Body of pancreas (tissue), 4 donors: ENCODE results near the gene ELF1. TPM values are rescaled to one million over a fixed set of nuclear protein-coding genes. Genes with fewer than 3 reads are reported as not detected.
"Not testable (repeated sequence)": the region's sequence is repeated elsewhere in the genome, so short reads cannot be mapped to it uniquely, and the experiment has no call there.

Experiments
- ATAC-seq: fragments of 150-250 bp; one replicate; pipeline ENCODE4 v1.9.1; 2016
- DNase-seq, 4 donors: peaks; one replicate each; pipeline ENCODE4 v3.0.0-alpha.2; 2019
- H3K27ac ChIP-seq, 4 donors: fragments of 200-600 bp; sonication (generic); 1 replicate in 3 of 4; 2 replicates in 1 of 4; pipeline versions ENCODE4 v1.5.1 to v1.6.1; 2016 to 2019; ENCODE audit warnings: mild to moderate bottlenecking in 1 of 4, mixed read lengths in 1 of 4, moderate library complexity in 1 of 4
- H3K27me3 ChIP-seq, 2 donors: fragments of 200-600 bp; sonication (generic); one replicate each; pipeline ENCODE4 v1.6.0; 2016; ENCODE audit warnings: mild to moderate bottlenecking in 1 of 2
- H3K36me3 ChIP-seq, 2 donors: fragments of 200-600 bp; sonication (generic); replicated peaks in 1 of 2; 2 replicates each; pipeline ENCODE4 v1.5.1; 2016; ENCODE audit warnings: low read depth in 2 of 2; ENCODE audit not compliant: insufficient read depth in 1 of 2
- H3K4me1 ChIP-seq: fragments of 200-600 bp; sonication (generic); one replicate; pipeline ENCODE4 v1.6.0; 2016
- H3K4me3 ChIP-seq, 2 donors: fragments of 200-600 bp; sonication (generic); 1 replicate in 1 of 2; 2 replicates in 1 of 2; pipeline ENCODE4 v1.5.1; 2016 to 2019
- H3K9me3 ChIP-seq, 3 donors: fragments of 200-600 bp; sonication (generic); 1 replicate in 2 of 3; 2 replicates in 1 of 3; pipeline ENCODE4 v1.5.1; 2016
- POLR2A ChIP-seq, 3 donors: fragments of 450-650 bp; IDR thresholded peaks; one replicate each; pipeline ENCODE4 v1.6.1; 2016; ENCODE audit warnings: antibody characterized with exemption in 3 of 3, mild to moderate bottlenecking in 2 of 3
- WGBS, 2 donors: methylation state at CpG; one replicate each; pipeline ENCODE4 v1.1.5; 2017; 5-methylcytosine and 5-hydroxymethylcytosine counted together
- intact Hi-C: fragments of 100-400 bp; cut with DNase I; formaldehyde crosslinking; loops from one replicate; pipeline ENCODE4 v1.15.1; 2023
- total RNA-seq, 2 donors: library from RNA; depleted of rRNA; stranded (reverse); fragments of >200 nt; gene quantifications; one replicate each; pipeline ENCODE4 v1.1.0, GENCODE V29; 2016
- TF ChIP-seq, protein P1 (sequence below), 7 experiments: fragments of 450-650 bp in 4 of 7; fragments of 200-600 bp in 3 of 7; sonication (generic) in 3 of 7; IDR thresholded peaks; one replicate each; pipeline ENCODE4 v1.5.1; 2016 to 2019; ENCODE audit warnings: antibody characterized with exemption in 7 of 7

ELF1 gene
- total RNA-seq, 2 donors from 2014 or later: 40.5 to 61.7 TPM

DNA sequence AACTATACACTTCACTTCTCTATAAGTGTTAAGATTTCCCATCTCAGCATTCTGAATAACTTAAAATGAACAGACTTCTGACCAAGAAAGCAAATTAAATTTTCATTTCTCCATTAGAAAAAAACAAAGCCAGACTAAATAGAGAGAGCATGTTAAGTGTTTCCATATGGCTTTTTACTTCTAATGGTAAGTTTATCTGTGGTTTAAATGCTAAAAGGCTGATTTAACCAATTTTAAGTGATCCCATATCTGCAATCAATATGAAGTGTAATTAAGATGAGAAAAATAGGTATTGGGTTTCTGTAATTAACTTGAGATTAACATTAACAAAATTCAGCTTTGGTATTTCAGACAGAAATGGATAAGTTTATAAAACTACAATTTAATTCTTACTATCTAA is 107.8 kb downstream of the ELF1 start:
- intact Hi-C loops: no loop called here
- DNase-seq: no peak
- no peak for ATAC-seq
- H3K27ac ChIP-seq: no peak overlapping the region
- no peaks in the 10 kb centered on the region for H3K36me3 ChIP-seq
- no peak overlapping the region for H3K4me3 ChIP-seq
- TF ChIP-seq POLR2A (IDR thresholded peaks at IDR 0.05): no peak
- TF ChIP-seq, protein P1, sequence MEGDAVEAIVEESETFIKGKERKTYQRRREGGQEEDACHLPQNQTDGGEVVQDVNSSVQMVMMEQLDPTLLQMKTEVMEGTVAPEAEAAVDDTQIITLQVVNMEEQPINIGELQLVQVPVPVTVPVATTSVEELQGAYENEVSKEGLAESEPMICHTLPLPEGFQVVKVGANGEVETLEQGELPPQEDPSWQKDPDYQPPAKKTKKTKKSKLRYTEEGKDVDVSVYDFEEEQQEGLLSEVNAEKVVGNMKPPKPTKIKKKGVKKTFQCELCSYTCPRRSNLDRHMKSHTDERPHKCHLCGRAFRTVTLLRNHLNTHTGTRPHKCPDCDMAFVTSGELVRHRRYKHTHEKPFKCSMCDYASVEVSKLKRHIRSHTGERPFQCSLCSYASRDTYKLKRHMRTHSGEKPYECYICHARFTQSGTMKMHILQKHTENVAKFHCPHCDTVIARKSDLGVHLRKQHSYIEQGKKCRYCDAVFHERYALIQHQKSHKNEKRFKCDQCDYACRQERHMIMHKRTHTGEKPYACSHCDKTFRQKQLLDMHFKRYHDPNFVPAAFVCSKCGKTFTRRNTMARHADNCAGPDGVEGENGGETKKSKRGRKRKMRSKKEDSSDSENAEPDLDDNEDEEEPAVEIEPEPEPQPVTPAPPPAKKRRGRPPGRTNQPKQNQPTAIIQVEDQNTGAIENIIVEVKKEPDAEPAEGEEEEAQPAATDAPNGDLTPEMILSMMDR (IDR thresholded peaks at IDR 0.05): no peak
- H3K27me3 ChIP-seq: no peaks in the 10 kb centered on the region
- H3K9me3 ChIP-seq: no peaks in the 10 kb centered on the region
- H3K4me1 ChIP-seq: peaks cover 27% of the 10 kb centered on the region

DNA sequence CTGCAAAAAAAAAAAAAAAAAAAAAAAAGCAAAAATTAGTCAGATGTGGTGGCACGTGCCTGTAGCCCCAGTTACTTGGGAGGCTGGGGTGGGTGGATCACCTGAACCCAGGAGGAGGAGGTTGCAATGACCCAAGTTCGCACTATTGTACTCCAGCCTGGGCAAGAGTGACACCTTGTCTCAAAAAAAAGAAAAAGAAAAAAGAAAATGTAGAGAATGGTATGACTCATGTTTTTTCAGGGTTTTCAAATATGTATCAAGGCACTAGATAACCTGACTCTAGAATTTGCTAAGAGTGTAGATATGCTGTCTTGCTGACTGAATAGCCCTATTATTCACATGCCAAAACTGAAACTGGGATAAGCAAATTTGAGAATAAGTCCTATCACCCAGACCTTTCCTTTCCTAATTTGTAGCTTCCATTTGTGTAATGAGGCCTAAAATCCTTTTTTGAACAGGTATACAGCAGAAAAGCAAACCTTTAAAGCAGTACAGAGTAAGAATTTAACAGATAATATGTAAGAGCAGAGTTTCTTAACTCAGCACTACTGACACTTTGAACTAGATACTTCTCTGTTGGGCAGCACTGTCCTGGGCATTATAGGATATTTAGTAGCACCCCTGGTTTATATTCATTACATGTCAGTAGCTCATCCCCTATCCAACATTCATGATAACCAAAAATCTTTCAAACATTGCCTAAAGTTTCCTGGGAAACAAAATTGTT is 108.6 kb downstream of the ELF1 start:
- 57 to 91% methylated on average over 2 of the region's 2 CpGs for WGBS, 2 donors
- DNase-seq (no peak), ATAC-seq (peak; percentile 71)
- Histone ChIP-seq H3K9me3 (no peaks in the 10 kb centered on the region), H3K4me3 (no peak overlapping the region), H3K4me1 (peaks cover 22% of the 10 kb centered on the region), H3K27me3 (no peaks in the 10 kb centered on the region), H3K36me3 (no peaks in the 10 kb centered on the region), H3K27ac (peak overlapping the region in 3 of 4 donors; percentile 2 to 68 (median 44))
- no peak for TF ChIP-seq POLR2A (IDR thresholded peaks at IDR 0.05)
- TF ChIP-seq, protein P1 (IDR thresholded peaks at IDR 0.05): no peak
- intact Hi-C loops: no loop called here

DNA sequence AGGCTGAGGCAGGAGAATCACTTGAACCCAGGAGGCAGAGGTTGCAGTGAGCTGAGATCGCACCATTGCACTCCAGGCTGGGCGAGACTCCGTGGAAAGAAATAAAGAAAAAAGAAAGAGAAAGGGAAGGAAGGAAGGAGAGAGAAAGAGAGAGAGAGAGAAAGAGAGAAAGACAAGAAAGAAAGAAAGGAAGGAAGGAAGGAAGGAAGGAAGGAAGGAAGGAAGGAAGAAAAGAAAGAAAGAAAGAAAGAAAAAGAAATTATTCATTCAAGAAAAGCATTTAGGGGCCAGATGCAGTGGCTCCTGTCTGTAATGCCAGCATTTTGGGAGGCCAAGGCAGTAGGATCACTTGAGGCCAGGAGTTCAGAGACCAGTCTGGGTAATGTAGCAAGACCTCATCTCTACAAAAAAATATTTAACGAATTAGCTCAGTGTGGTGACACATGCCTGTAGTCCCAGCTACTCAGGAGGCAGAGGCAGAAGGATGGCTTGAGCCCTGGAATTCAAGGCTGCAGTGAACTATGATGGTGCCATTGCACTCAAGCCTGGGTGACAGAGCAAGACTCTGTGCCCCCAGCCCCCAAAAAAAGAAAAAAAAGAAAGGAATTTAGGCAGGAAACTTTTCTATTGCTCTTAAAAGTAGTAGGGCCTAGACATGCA is 109.4 kb downstream of the ELF1 start:
- H3K4me3 ChIP-seq, H3K27me3 ChIP-seq, H3K9me3 ChIP-seq, intact Hi-C loops, H3K36me3 ChIP-seq, ATAC-seq, DNase-seq: not testable (repeated sequence)
- Histone ChIP-seq H3K4me1 (peaks cover 19% of the 10 kb centered on the region), H3K27ac (peak overlapping the region in 2 of 4 donors; percentile 44 to 68)
- 90 to 91% methylated on average over 4 of the region's 4 CpGs for WGBS, 2 donors

DNA sequence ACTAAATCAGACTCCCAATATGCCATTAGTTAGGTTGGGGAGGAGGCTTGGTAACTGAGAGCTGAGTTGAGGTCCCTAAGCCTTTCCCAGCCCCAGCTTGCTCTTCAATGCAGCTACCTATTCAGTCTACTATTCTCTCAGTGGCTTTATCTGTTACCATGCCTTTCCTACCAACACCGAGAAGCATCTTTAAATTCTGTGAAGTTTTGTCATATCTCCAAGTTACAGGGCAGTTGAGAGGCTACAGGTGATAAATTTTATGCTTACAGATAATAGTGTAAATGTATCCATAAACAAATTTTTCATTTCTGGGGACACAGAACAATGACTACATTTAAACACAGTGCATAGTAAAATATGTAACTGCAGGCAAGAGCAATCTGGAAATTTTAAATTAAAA is 110.6 kb downstream of the ELF1 start:
- DNase-seq (no peak), ATAC-seq (no peak)
- 76 to 90% methylated on average over 1 of the region's 1 CpG for WGBS, 2 donors
- Histone ChIP-seq H3K4me3 (no peak overlapping the region), H3K4me1 (peaks cover 19% of the 10 kb centered on the region), H3K27ac (no peak overlapping the region), H3K9me3 (no peaks in the 10 kb centered on the region), H3K27me3 (no peaks in the 10 kb centered on the region), H3K36me3 (no peaks in the 10 kb centered on the region)
- intact Hi-C loops: no loop called here
- TF ChIP-seq POLR2A (IDR thresholded peaks at IDR 0.05): no peak
- TF ChIP-seq, protein P1 (IDR thresholded peaks at IDR 0.05): no peak

DNA sequence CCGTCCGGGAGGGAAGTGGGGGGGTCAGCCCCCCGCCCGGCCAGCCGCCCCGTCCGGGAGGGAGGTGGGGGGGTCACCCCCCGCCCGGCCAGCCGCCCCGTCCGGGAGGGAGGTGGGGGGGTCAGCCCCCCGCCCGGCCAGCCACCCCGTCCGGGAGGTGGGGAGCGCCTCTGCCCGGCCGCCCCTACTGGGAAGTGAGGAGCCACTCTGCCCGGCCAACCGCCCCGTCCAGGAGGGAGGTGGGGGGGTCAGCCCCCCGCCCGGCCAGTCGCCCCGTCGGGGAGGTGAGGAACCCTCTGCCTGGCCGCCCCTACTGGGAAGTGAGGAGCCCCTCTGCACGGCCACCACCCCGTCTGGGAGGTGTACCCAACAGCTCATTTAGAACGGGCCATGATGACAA is 118.1 kb downstream of the ELF1 start:
- DNase-seq, ATAC-seq, H3K4me1 ChIP-seq, H3K27me3 ChIP-seq, H3K9me3 ChIP-seq, intact Hi-C loops, H3K36me3 ChIP-seq, H3K27ac ChIP-seq, H3K4me3 ChIP-seq: not testable (repeated sequence)
- 99 to 100% methylated on average over 3 to 12 of the region's 31 CpGs for WGBS, 2 donors

DNA sequence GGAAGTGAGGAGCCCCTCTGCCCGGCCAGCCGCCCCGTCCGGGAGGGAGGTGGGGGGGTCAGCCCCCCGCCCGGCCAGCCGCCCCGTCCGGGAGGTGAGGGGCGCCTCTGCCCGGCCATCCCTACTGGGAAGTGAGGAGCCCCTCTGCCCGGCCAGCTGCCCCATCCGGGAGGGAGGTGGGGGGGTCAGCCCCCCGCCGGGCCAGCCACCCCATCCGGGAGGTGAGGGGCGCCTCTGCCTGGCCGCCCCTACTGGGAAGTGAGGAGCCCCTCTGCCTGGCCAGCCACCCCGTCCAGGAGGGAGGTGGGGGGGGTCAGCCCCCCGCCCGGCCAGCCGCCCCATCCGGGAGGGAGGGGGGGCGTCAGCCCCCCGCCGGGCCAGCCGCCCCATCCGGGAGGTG is 118.5 kb downstream of the ELF1 start:
- H3K36me3 ChIP-seq, intact Hi-C loops, H3K4me3 ChIP-seq, H3K27me3 ChIP-seq, H3K9me3 ChIP-seq, DNase-seq, H3K27ac ChIP-seq, ATAC-seq: not testable (repeated sequence)
- 93% methylated on average over 3 of the region's 28 CpGs; no CpG with 5 or more reads in 1 of the 2 donors for WGBS, 2 donors
- H3K4me1 ChIP-seq: peaks cover 12% of the 10 kb centered on the region
